Right lobe of liver (tissue), 6 donors: Measurements from ENCODE around the gene CHI3L1. TPM values are rescaled to one million over a fixed set of nuclear protein-coding genes. Genes with fewer than 3 reads are reported as not detected.

ENCODE experiments used
- ATAC-seq, 4 donors: fragments of 200-7000 bp; cut with Tn5 transposase; one replicate each; pipeline ENCODE4 v1.9.1; 2020; ENCODE audit warnings: mild to moderate bottlenecking in 4 of 4, moderate library complexity in 4 of 4
- DNase-seq, 3 donors: peaks; one replicate each; pipeline ENCODE4 v3.0.0-alpha.2; 2020
- H3K27ac ChIP-seq, 3 donors: fragments of 200-600 bp; one replicate each; pipeline ENCODE4 v1.8.0; 2022
- H3K27me3 ChIP-seq, 2 donors: fragments of 200-600 bp; one replicate each; pipeline ENCODE4 v1.8.0; 2022
- H3K36me3 ChIP-seq, 4 donors: fragments of 200-600 bp; sonication (generic) in 1 of 4; one replicate each; pipeline versions ENCODE4 v1.5.1 to v1.8.0; 2017 to 2022; ENCODE audit warnings: control low read depth in 1 of 4
- H3K4me1 ChIP-seq, 4 donors: fragments of 200-600 bp; sonication (generic) in 1 of 4; one replicate each; pipeline versions ENCODE4 v1.5.1 to v1.8.0; 2017 to 2022; ENCODE audit warnings: control low read depth in 1 of 4
- H3K4me3 ChIP-seq, 3 donors: fragments of 200-600 bp; one replicate each; pipeline ENCODE4 v1.8.0; 2022
- H3K9me3 ChIP-seq, 4 donors: fragments of 200-600 bp; sonication (generic) in 1 of 4; one replicate each; pipeline versions ENCODE4 v1.5.1 to v1.8.0; 2017 to 2022; ENCODE audit warnings: control low read depth in 1 of 4
- POLR2A ChIP-seq: fragments of 450-650 bp; IDR thresholded peaks from one replicate; pipeline ENCODE4 v1.6.1; 2017; ENCODE audit warnings: antibody characterized with exemption, mild to moderate bottlenecking
- WGBS: methylation state at CpG from one replicate; pipeline ENCODE4 v1.1.6; 2018; ENCODE audit warnings: low coverage, low lambda C conversion rate; ENCODE audit not compliant: insufficient coverage; ENCODE audit errors: missing lambda C conversion rate; 5-methylcytosine and 5-hydroxymethylcytosine counted together
- intact Hi-C, 2 donors: fragments of 100-400 bp; cut with DNase I; formaldehyde crosslinking; loops; one replicate each; pipeline versions ENCODE4 v1.11.2 to v1.14.1; 2022
- total RNA-seq, 6 experiments: library from RNA; depleted of rRNA in 2 of 6; stranded (reverse); fragments of >200 nt in 2 of 6; fragmentation: NEBNext Ultra II Directional in 3 of 6; extraction: Animal tissue kit (Norgen Biotek cat#: 25700) in 3 of 6; gene quantifications; one replicate each; pipeline versions ENCODE4 v1.1.0 to v1.2.4, GENCODE V29; 2016 to 2023
- TF ChIP-seq, protein P1 (sequence below), 4 donors: fragments of 200-600 bp in 3 of 4; fragments of 450-650 bp in 1 of 4; IDR thresholded peaks; one replicate each; pipeline versions ENCODE4 v1.5.1 to v1.8.0; 2016 to 2022; ENCODE audit warnings: antibody characterized with exemption in 4 of 4, mild to moderate bottlenecking in 2 of 4
- donor health status: DM: no; HTN: yes; CAD: no.
- donor health status: DM: no; HTN: no; CAD: no.
- donor health status: DM: no; HTN: no; CAD: no.
- donor health status: DM: no; HTN: yes; CAD: no.
- donor health status: DM: no; HTN: yes; CAD: no.

Gene CHI3L1
- total RNA-seq, 6 experiments from 2014 or later = 2.8 to 397 (median 219) TPM

DNA sequence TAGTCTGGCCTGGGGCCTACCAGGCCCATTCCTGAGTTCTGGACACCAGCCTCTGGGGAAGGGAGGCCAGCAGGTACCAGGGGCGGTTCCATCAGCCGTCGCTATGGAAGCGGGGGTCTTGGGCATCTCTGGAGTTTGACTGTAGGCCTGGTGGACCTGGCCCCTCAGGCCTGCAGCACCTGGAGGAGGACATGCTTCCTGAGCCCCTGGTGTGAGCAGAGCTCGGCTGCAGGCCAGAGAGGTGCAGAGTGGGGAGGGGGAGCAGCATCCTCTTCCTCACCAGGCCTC lies 18.6 kb downstream of the CHI3L1 start:
- no peaks in the 10 kb centered on the region for H3K27me3 ChIP-seq
- no CpG with 5 or more reads among the region's 5 CpGs for WGBS
- TF ChIP-seq, protein P1, sequence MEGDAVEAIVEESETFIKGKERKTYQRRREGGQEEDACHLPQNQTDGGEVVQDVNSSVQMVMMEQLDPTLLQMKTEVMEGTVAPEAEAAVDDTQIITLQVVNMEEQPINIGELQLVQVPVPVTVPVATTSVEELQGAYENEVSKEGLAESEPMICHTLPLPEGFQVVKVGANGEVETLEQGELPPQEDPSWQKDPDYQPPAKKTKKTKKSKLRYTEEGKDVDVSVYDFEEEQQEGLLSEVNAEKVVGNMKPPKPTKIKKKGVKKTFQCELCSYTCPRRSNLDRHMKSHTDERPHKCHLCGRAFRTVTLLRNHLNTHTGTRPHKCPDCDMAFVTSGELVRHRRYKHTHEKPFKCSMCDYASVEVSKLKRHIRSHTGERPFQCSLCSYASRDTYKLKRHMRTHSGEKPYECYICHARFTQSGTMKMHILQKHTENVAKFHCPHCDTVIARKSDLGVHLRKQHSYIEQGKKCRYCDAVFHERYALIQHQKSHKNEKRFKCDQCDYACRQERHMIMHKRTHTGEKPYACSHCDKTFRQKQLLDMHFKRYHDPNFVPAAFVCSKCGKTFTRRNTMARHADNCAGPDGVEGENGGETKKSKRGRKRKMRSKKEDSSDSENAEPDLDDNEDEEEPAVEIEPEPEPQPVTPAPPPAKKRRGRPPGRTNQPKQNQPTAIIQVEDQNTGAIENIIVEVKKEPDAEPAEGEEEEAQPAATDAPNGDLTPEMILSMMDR (IDR thresholded peaks at IDR 0.05) = no peak
- no peak for TF ChIP-seq POLR2A

DNA sequence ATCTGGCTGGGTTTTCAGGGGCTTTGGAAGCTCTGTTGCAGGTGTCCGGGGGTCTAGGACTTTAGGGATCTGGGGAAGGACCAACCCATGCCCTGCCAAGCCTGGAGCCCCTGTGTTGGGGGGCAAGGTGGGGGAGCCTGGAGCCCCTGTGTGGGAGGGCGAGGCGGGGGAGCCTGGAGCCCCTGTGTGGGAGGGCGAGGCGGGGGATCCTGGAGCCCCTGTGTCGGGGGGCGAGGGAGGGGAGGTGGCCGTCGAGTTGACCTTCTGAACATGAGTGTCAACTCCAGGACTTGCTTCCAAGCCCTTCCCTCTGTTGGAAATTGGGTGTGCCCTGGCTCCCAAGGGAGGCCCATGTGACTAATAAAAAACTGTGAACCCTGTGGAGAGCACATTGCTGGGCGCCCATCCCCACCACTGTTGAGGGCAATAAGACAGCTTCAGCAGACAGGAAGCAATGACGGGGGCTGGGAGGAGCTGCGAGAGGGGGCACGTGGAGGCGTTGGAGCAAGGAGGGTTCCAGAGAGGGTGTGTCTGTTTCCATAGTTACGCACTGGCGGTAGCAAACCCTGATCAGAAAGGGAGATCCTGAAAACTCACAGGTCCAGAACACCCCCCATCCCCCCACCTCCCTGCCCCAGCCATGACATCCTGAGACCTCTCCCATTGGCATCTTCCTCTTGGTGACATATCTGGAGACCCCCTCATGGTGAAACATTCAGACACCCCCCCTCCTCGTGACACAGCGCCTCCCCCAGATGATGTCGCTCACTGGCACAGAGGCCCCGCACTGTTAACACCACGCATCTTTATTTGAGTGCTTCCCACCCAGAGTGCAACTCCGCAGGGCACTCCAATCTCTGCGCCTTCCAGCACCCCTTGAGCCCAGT lies 19.2 kb downstream of the CHI3L1 start:
- WGBS = 61% methylated on average over 11 of the region's 23 CpGs
- no peak overlapping the region for H3K27ac ChIP-seq
- no peaks in the 10 kb centered on the region for H3K9me3 ChIP-seq
- H3K4me3 ChIP-seq = no peak overlapping the region
- TF ChIP-seq POLR2A = no peak
- TF ChIP-seq, protein P1 (IDR thresholded peaks at IDR 0.05) = no peak
- intact Hi-C loops = loop anchor here in 1 of 2 donors (5.0 kb wide), 1 partner anchor 50 kb away; no protein-coding TSS in a partner anchor
- no peaks in the 10 kb centered on the region for H3K36me3 ChIP-seq
- DNase-seq (no peak), ATAC-seq (no peak)
- H3K27me3 ChIP-seq = no peaks in the 10 kb centered on the region
- no peaks in the 10 kb centered on the region for H3K4me1 ChIP-seq

More for the DNA sequence above, 18.6 kb downstream of the CHI3L1 start:
- no peak overlapping the region for H3K4me3 ChIP-seq
- intact Hi-C loops = loop anchor here in 1 of 2 donors (5.0 kb wide), 1 partner anchor 49 kb away; no protein-coding TSS in a partner anchor
- no peaks in the 10 kb centered on the region for H3K36me3 ChIP-seq
- no peaks in the 10 kb centered on the region for H3K9me3 ChIP-seq
- DNase-seq = no peak
- ATAC-seq = no peak
- H3K27ac ChIP-seq = no peak overlapping the region
- no peaks in the 10 kb centered on the region for H3K4me1 ChIP-seq

DNA sequence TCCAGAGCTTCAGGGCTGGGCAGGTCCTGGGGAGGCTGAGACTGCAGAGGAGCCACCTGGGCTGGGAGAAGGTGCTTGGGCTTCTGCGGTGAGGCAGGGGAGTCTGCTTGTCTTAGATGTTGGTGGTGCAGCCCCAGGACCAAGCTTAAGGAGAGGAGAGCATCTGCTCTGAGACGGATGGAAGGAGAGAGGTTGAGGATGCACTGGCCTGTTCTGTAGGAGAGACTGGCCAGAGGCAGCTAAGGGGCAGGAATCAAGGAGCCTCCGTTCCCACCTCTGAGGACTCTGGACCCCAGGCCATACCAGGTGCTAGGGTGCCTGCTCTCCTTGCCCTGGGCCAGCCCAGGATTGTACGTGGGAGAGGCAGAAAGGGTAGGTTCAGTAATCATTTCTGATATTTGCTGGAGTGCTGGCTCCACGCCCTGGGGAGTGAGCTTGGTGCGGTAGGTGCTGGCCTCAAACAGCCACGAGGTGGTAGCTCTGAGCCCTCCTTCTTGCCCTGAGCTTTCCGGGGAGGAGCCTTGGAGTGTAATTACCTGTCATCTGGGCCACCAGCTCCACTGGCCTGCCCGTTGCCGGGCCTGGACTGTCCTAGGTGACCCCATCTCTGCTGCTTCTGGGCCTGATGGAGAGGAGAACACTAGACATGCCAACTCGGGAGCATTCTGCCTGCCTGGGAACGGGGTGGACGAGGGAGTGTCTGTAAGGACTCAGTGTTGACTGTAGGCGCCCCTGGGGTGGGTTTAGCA lies 20.1 kb downstream of the CHI3L1 start:
- ATAC-seq (peak; percentile 76 to 97 (median 89)), DNase-seq (peak in 2 of 3 donors; percentile 63 to 71)
- TF ChIP-seq, protein P1 (IDR thresholded peaks at IDR 0.05) = peak; percentile 38 to 60 (median 52)
- TF ChIP-seq POLR2A = no peak
- no peaks in the 10 kb centered on the region for H3K27me3 ChIP-seq
- intact Hi-C loops = loop anchor here in 1 of 2 donors (5.0 kb wide), 1 partner anchor 51 kb away; no protein-coding TSS in a partner anchor
- 58% methylated on average over 4 of the region's 14 CpGs for WGBS
- no peaks in the 10 kb centered on the region for H3K4me1 ChIP-seq
- H3K4me3 ChIP-seq = no peak overlapping the region
- no peak overlapping the region for H3K27ac ChIP-seq
- no peaks in the 10 kb centered on the region for H3K9me3 ChIP-seq
- H3K36me3 ChIP-seq = no peaks in the 10 kb centered on the region

DNA sequence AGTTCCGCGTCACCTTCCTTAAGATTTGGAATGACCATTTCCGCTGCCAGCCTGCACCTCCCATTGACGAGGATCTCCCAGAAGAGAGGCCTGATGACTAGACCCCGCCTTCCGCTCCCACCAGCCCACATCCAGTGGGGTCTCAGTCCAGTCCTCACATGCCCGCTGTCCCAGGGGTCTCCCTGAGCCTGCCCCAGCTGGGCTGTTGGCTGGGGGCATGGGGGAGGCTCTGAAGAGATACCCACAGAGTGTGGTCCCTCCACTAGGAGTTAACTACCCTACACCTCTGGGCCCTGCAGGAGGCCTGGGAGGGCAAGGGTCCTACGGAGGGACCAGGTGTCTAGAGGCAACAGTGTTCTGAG lies 20.7 kb downstream of the CHI3L1 start:
- Histone ChIP-seq H3K4me1 (no peaks in the 10 kb centered on the region), H3K27me3 (no peaks in the 10 kb centered on the region), H3K36me3 (no peaks in the 10 kb centered on the region), H3K4me3 (no peak overlapping the region), H3K27ac (no peak overlapping the region), H3K9me3 (no peaks in the 10 kb centered on the region)
- TF ChIP-seq POLR2A = no peak
- TF ChIP-seq, protein P1 (IDR thresholded peaks at IDR 0.05) = no peak
- DNase-seq (no peak), ATAC-seq (no peak)
- intact Hi-C loops = loop anchor here in 1 of 2 donors (5.0 kb wide), 1 partner anchor 52 kb away; no protein-coding TSS in a partner anchor
- 89% methylated on average over 8 of the region's 8 CpGs for WGBS
